AG09319 (cell line): ENCODE data around the gene PRICKLE2.

Experiments used
- DNase-seq: peaks from one replicate; pipeline ENCODE4 v3.0.0-alpha.2; 2010; ENCODE audit warnings: low read depth; ENCODE audit errors: extremely low read depth
- CTCF ChIP-seq: IDR thresholded peaks from 2 replicates; pipeline ENCODE4 v1.5.1; 2011; ENCODE audit warnings: low read depth, mild to moderate bottlenecking, inconsistent platforms, low read length, moderate library complexity

The PRICKLE2 gene

GRCh38 chr3:64145438-64145837 lies 79.8 kb downstream of the PRICKLE2 start:
- DNase-seq: no peak
- TF ChIP-seq CTCF: no peak

- TF ChIP-seq CTCF: no peak
- DNase-seq: no peak
Measured at GRCh38 chr3:64144241-64144900, 80.9 kb downstream of the PRICKLE2 start.

GRCh38 chr3:64143409-64144130 lies 81.7 kb downstream of the PRICKLE2 start:
- no peak for TF ChIP-seq CTCF

GRCh38 chr3:64141476-64141875 lies 83.8 kb downstream of the PRICKLE2 start:
- TF ChIP-seq CTCF: no peak
- DNase-seq: no peak

More at GRCh38 chr3:64143409-64144130, 81.7 kb downstream of the PRICKLE2 start:
- DNase-seq: no peak

GRCh38 chr3:64140651-64141050 lies 84.6 kb downstream of the PRICKLE2 start:
- no peak for DNase-seq
- no peak for TF ChIP-seq CTCF

- no peak for DNase-seq
- no peak for TF ChIP-seq CTCF
Measured at GRCh38 chr3:64138656-64139375, 86.5 kb downstream of the PRICKLE2 start.

GRCh38 chr3:64138046-64138445 lies 87.2 kb downstream of the PRICKLE2 start:
- DNase-seq: no peak
- no peak for TF ChIP-seq CTCF
